ENCODE data around the gene JAKMIP2. TPM values are rescaled to one million over a fixed set of nuclear protein-coding genes. Genes with fewer than 3 reads are reported as not detected.
"Not testable (repeated sequence)": the region's sequence is repeated elsewhere in the genome, so short reads cannot be mapped to it uniquely, and the experiment has no call there.

Gene JAKMIP2
- total RNA-seq, 2 donors from 2014 or later = 0.10 to 0.42 TPM

DNA sequence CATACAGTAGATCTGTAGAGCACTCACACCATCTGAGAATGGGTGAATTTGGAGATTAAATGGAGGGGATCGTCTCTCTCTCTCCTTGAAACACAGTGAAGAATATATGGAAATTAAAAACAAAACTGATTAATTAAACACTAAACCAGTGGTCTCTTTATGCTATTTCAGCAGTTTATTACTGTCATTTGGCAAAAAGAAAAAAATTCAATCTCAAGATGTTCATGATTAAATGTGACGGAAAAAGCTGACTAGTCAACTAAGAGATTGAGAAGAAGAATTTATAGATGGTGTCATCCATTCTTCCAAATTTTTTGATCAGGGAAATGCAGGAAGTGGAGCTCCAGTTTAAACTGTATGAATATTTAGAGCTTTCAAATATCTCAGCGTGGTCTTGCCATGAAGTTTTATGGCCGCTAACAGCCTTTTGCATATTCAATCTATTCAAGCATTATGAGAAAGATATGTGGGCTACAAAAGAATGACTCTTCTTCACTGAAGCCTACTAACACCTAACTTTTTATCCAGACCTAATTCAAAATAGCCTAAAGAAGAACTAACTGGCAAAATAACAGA, 151.0 kb downstream of the JAKMIP2 start:
- no peak for DNase-seq (ENCODE audit: low spot score)
- intact Hi-C loops (cut with DNase I) = no loop called here

DNA sequence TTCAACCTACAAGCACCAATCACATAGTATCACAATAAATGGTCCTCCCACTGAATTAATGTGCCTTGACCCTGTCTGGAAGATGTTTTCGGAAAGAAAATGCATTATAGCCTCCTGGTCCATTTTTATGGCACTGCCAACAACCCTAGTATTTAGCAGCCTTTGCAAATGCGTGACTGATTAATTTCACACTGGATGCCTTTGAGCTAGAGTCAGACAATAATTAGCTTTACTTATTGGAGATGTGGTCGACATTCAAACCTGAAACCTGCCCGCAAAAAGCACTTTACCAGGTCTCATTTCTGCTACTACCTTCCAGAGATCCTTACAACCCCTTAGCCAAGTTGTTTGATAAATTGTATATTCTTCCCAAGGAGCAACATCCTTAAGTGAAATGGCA, 153.3 kb downstream of the JAKMIP2 start:
- intact Hi-C loops (cut with DNase I) = loop anchor here (5.0 kb wide), 1 partner anchor 193 kb away; no protein-coding TSS in a partner anchor

DNA sequence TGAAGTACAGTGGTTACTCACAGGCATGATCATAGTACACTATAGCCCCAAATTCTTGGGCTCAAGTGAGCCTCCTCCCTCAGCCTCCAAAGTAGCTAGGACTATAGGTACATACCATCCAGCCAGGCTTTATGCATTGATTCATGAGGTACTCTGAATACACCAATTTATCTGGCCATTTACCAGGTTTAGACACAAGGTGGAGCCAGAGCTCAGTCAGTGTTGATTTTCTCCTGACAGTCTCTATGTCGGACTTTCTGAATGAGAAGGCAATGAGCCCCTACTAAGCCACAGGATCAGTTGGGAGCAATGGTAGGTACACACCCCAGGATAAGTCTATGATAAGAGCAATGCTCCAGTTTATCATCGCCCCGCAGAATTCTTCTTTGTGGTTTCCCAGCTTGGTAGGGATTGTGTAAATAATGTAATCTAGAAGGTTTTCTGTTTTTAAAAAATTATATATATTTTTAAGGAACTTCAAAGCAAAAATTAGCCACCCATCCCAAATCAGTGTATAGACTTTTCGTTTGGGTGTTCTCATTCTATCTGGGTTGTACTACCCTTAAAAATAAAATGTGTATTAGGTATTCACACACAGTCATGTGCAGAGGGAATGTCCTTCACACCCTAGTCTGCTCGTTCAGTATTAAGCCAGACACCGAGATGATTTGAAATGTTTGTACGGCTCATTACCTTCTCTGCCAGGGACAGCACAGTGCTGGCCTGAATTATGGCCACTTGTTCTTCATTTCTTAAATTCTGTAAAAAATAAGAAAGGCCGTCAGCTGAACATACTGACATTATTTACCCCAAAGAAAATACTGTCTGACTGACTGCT, 154.3 kb downstream of the JAKMIP2 start:
- DNase-seq (ENCODE audit: low spot score) = no peak
- intact Hi-C loops (cut with DNase I) = loop anchor here (5.0 kb wide), 1 partner anchor 194 kb away; no protein-coding TSS in a partner anchor

More for the DNA sequence above, 153.3 kb downstream of the JAKMIP2 start:
- DNase-seq (ENCODE audit: low spot score) = no peak

DNA sequence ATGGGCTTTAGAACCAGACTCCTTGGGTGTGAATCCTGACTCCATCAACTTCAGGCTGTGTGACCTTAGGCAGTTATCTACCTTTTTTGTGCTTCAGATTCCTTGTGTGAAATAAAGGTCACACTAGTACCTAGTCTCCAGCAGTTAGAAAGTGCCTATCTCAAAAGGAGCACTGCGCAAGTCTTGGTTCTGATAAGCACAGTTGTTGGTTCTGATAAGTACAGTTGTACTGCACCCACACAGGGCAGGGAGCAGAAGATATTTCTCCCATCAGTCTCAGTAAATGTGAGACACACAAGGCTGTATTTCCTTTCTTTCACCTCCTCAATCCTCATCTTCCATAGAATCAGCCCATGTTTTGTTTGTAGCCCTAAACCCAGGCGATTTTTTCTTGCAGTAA, 156.1 kb downstream of the JAKMIP2 start:
- intact Hi-C loops (cut with DNase I) = loop anchor here (5.0 kb wide), 1 partner anchor 196 kb away; no protein-coding TSS in a partner anchor

DNA sequence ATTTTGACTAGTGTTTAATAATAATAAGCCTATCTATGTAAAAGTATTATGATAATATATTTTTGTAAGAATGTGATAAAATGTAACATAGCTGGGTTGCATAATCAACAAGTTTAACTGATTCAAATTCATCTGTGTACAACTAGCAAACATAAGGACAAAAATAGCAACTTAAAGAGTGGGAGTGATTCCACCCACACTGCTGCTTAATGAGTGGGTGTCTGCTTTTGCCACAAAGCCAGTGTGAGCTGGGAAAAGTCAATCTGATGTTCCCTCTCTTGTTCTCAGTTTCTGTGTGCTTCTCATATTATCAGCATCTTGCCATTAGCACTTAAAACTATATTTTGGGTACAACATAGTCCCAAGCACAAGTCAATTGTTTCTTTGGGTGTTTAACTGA, 161.5 kb downstream of the JAKMIP2 start:
- intact Hi-C loops (cut with DNase I) = no loop called here
- no peak for DNase-seq (ENCODE audit: low spot score)

More for the DNA sequence above, 156.1 kb downstream of the JAKMIP2 start:
- no peak for DNase-seq (ENCODE audit: low spot score)

DNA sequence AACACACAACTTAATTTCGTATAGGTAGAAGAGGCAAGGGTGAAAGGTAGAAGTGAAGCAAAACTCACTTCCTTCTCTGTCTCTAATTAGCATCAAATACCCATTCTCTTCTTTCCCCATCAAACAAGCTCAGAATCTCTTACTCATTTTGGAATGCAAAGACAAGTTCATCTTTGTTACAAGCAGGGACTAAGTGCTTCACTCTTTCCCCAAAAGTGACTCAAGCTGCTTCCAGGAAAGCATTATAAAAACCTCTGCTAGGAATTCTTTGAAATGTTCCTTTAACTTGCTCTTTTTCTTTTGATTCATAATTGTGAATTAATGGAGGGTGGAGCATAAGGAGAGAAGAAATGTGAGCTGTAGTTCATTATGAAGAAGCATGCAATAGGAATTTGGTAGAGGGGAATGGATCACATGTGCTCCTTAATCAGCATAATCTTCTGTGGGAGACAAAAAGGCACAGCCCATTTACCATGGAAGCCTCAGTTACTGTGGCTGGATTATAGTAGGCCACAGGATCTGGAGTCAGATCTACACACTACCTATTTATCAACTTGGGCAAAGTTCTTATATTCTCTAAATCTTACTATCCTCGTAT, 163.1 kb downstream of the JAKMIP2 start:
- intact Hi-C loops (cut with DNase I) = no loop called here
- DNase-seq (ENCODE audit: low spot score) = no peak

DNA sequence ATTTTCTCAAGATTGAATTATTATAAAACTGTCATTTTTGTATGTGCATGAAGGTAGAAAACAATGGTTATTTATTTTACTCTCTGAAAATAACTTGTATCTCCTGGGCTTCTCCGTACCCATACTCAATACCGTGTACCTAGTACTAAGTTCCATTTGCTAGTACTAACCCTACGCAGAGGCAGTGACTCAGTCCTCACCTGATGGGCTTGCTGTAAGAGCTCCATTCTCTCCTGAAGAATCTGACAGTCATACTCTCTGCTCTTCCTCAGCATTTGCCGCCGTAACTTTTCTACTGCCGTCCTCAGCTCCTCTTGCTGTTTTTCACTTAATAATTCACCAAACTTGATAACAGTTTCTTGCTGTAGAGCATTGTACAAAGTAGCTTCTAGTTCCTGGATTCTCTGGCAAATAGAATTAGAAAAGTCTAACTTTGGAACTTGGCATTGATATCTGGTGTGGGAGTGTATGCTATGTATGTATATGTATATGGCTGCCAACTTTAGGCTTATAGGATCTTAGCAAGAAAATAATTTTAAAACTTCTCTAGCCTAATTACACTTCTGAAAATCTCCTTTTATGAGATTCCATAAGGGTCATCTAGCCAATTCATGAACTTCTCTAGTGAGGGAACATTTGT, 164.7 kb downstream of the JAKMIP2 start:
- intact Hi-C loops (cut with DNase I) = no loop called here
- DNase-seq (ENCODE audit: low spot score) = no peak

DNA sequence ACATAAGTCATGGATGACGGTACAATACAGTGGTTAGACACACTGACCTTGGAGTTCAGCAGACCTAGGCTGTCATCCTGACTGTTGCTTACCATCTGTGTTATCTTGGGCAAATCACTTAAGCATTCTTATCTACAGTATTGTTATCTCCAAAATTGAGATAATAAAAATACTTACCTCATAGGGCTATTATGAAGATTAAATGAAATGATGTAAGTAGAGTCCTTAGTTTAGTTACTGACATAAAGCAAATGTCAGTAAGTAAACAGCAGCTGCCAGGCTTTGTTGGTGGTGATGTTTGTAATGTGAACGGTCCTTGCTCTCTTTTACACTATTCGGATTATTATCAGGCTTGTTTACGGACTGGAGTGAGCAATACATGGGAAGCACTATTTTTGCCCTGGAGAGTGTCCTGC, 165.3 kb downstream of the JAKMIP2 start:
- DNase-seq (ENCODE audit: low spot score) = no peak
- intact Hi-C loops (cut with DNase I) = no loop called here

DNA sequence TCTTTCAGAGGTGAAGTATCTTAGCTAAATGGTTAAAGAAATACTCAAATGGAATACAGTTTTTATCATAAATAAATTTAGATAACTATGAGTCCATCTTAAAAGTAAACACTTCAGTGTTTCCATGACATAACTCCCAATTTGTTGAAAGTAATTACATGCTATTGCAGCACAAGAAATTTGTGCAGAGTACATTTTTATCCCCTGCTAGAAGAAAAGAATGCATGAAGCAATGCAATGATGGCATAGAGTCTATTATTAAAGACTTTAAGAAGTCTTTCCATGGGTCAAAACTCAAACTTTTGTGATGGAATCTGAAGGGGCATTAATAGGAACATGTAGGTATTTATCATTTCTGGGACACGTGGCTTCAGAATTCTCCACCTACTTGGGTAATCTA, 166.1 kb downstream of the JAKMIP2 start:
- intact Hi-C loops (cut with DNase I) = no loop called here
- DNase-seq (ENCODE audit: low spot score) = no peak

DNA sequence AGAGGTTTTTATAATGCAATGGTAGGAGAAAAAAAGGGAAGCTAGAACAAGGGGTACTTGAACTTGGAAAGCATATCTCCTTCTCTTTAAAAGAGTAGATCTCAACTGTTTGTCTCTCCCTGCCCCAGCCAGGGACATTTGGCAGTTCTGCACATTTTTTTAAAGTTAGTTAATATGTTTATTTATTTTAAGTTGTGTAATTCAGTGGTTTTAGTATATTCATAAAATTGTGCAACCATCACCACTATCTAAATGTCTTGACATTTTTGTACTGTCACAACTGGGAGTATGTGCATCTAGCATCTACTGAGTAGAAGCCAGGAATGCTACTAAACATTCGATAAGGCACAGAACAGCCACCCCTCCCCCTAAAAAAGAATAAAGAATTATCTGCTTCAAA, 169.2 kb downstream of the JAKMIP2 start:
- DNase-seq (ENCODE audit: low spot score) = no peak
- intact Hi-C loops (cut with DNase I) = no loop called here

DNA sequence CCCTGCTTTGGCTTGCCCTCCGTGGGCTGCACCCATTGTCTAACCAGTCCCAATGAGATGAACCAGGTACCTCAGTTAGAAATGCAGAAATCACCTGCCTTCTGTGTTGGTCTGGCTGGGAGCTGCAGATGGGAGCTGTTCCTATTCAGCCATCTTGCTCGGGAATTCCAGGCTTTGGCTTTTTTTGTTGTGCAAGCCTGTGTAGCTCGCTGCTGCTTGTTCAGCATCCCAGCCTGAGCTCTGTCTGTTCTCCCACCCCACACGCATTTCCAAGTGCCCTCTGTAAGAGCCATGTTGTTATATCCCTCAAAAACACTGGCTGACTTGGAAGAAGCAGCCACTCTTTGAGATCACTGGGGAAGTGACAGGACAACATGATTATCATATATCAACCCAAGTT, 171.0 kb downstream of the JAKMIP2 start:
- intact Hi-C loops (cut with DNase I) = no loop called here
- DNase-seq (ENCODE audit: low spot score) = no peak

DNA sequence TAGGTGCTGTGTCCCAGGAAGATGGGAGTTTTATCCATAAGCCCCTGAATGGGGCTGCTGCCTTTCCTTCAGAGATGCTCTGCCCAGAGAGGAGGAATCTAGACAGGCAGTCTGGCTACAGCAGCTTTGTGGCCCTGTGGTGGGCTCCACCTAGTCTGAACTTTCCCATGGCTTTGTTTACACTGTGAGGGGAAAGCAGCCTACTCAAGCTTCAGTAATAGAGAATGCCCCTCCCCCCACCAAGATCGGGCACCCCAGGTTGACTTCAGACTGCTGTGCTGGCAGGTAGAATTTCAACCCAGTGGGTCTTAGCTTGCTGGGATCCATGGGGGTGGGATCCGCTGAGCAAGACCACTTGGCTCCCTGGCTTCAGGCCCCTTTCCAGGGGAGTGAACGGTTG, 171.7 kb downstream of the JAKMIP2 start:
- no peak for DNase-seq (ENCODE audit: low spot score)
- intact Hi-C loops (cut with DNase I) = no loop called here

DNA sequence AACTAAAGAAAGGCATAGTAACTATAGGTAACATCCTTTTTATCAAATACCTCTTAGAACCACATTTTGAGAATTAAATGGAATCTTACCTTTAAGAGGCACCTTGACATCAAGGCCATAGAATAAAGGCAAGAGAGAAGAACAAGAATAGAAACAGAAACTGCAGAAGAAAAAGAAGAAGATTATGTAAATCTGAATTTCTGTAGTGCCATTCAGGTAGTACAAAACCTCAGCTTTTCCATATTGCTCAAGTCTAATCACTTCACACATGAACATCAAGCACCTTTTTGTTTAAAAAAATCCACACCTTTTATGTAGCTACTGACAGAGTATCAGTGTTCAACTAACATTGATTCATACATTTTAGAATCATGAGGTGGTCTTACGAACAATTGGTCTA, 180.9 kb downstream of the JAKMIP2 start:
- intact Hi-C loops (cut with DNase I) = no loop called here
- no peak for DNase-seq (ENCODE audit: low spot score)

DNA sequence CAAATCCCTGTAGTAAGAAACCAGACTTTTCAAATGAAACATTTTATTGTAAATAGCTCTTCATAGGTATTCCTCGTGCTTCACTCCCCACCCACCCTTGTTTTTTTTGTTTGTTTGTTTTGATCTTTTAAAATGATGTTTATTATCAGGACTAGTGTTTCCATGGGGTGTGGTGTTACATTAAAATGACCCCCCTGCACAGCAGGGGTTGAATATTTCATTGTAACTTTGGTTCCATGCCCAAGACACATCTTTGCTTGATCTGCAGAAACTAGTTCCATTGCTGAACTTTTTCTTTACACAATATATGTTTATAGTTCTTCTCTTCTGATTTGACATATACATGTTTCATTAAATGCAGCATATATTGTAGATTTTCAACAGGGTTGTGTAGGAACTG, 191.4 kb downstream of the JAKMIP2 start:
- intact Hi-C loops (cut with DNase I) = no loop called here
- no peak for DNase-seq (ENCODE audit: low spot score)

DNA sequence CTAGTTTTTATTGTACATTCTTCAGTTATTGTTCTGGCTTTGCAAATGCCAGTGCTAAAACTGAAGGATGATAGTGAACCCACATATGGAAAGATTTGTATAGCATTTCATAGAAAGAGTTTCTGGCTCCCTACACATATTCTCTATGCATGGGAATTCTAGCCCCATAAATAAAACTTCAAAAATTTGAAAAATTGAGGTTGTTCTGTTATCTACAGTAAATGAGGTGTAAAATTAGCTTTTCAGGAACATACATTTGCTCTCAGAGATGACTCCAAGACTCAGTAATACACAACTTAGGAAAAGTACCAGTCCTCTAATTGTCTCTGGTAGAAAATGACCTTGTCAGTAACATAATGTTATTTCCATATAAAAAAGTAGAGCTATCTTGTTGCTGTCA, 192.4 kb downstream of the JAKMIP2 start:
- intact Hi-C loops (cut with DNase I) = no loop called here
- DNase-seq (ENCODE audit: low spot score) = no peak

DNA sequence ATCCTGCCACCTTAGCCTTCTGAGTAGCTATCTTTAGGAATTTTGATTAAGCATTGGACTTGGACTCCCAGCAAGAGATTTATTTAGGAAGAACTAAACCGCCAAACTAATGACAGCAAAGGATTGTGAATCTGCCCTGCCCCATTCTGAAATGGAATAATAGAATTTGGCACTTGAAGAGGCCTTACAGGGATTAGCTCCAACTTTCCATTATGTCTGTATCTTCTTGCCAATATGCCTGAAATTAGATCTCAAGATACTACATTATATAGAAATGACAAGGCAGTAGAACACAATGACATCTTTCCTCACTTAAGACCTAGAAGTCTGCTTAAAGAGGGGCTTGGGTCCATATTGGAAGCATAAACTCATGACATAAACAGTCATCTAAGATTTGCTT, 195.7 kb downstream of the JAKMIP2 start:
- intact Hi-C loops (cut with DNase I) = no loop called here
- no peak for DNase-seq (ENCODE audit: low spot score)

DNA sequence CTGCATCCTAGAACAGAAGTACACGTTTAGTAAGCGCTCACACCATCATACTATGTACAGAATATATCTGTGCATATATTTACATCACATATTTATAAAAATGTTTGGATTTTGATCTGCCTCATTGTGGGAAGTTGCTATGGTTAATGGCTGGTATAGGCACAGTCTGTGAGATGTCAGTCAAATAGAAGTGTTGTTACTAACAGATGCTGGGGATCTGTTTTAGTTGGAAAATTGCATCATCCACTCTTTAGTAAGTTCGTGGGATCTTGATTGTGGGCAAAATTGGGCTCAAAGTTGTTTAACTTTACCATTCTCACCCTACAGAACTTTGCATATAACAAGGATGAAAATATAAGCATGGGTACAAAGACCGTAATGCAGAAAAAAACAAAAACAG, 196.3 kb downstream of the JAKMIP2 start:
- intact Hi-C loops (cut with DNase I) = no loop called here
- DNase-seq (ENCODE audit: low spot score) = no peak

DNA sequence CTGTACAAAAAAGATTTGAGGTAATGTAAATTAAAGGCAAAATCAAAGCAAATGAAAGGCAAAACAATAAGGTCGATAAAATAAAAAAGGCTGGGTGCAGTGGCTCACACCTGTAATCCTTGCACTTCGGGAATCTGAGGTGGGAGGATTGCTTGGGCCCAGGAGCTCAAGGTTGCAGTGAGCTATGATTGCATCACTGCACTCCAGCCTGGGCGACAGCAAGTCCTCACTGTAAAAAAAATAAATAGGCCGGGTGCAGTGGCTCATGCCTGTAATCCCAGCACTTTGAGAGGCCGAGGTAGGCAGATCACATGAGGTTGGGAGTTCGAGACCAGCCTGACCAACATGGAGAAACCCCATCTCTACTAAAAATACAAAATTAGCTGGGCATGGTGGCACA, 200.3 kb downstream of the JAKMIP2 start:
- intact Hi-C loops (cut with DNase I); DNase-seq (ENCODE audit: low spot score): not testable (repeated sequence)

DNA sequence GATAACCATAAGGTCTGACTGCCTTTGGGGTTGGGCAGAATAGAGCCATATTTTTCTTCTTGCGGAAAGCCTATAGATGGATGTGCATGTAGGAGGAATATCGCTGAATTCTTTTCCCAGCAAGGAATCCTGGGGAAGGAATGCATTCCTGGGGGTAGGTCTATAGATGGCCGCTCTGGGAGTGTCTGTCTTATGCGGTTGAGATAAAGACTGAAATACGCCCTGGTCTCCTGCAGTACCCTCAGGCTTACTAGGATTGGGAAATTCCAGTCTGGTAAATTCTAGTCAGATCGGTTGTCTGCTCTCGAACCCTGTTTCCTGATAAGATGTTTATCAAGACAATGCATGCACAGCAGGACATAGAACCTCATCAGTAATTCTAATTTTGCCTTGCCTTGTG, 202.1 kb downstream of the JAKMIP2 start:
- intact Hi-C loops (cut with DNase I); DNase-seq (ENCODE audit: low spot score): not testable (repeated sequence)

Measured in posterior vena cava (tissue), 2 donors.